Osteoblast (primary cell): ENCODE results near the gene FDX1. TPM values are rescaled to one million over a fixed set of nuclear protein-coding genes. Genes with fewer than 3 reads are reported as not detected.

ENCODE experiments used
- DNase-seq: peaks from one replicate; pipeline ENCODE4 v3.0.0; 2011; ENCODE audit warnings: low spot score, mixed read lengths; ENCODE audit not compliant: insufficient read length; ENCODE audit errors: missing footprints
- H2AFZ ChIP-seq: 2 replicates; pipeline ENCODE4 v1.6.0; 2011; ENCODE audit warnings: mild to moderate bottlenecking, low read length
- H3K27ac ChIP-seq: 2 replicates; pipeline ENCODE4 v1.5.1; 2011; ENCODE audit warnings: mild to moderate bottlenecking, low read depth, low read length, moderate library complexity
- H3K27me3 ChIP-seq: 2 replicates; pipeline ENCODE4 v1.6.0; 2012; ENCODE audit warnings: mild to moderate bottlenecking, control low read depth, inconsistent platforms, low read length, moderate library complexity; ENCODE audit not compliant: insufficient read depth
- H3K36me3 ChIP-seq: 2 replicates; pipeline ENCODE4 v1.5.1; 2011; ENCODE audit warnings: mild to moderate bottlenecking, low read length, control low read depth, moderate library complexity; ENCODE audit not compliant: insufficient read depth
- H3K4me1 ChIP-seq: 2 replicates; pipeline ENCODE4 v1.5.1; 2011; ENCODE audit warnings: mild to moderate bottlenecking, low read length, control low read depth, moderate library complexity; ENCODE audit not compliant: insufficient read depth
- H3K4me2 ChIP-seq: 2 replicates; pipeline ENCODE4 v1.6.0; 2011; ENCODE audit warnings: mild to moderate bottlenecking, low read length; ENCODE audit not compliant: insufficient read depth
- H3K4me3 ChIP-seq: fragments of 200-600 bp; sonication (generic); 3 replicates; pipeline ENCODE4 v1.5.1; 2012; ENCODE audit warnings: mild to moderate bottlenecking, low read length, inconsistent platforms; ENCODE audit not compliant: insufficient read depth
- H3K79me2 ChIP-seq: 2 replicates; pipeline ENCODE4 v1.6.0; 2012; ENCODE audit warnings: mild to moderate bottlenecking, low read length, control low read depth, inconsistent platforms; ENCODE audit not compliant: insufficient read depth
- H3K9me3 ChIP-seq: 2 replicates; pipeline ENCODE4 v1.5.1; 2011; ENCODE audit warnings: low read depth, low read length, control low read depth
- H4K20me1 ChIP-seq: 2 replicates; pipeline ENCODE4 v1.6.0; 2012; ENCODE audit warnings: mild to moderate bottlenecking, low read length, control low read depth; ENCODE audit not compliant: insufficient read depth
- CTCF ChIP-seq: IDR thresholded peaks from 2 replicates; pipeline ENCODE4 v1.5.1; 2011; ENCODE audit warnings: mild to moderate bottlenecking, low read depth, low read length, moderate library complexity; ENCODE audit errors: extremely low read depth
- total RNA-seq: library from RNA; depleted of rRNA; stranded (reverse); fragments of >200 nt; gene quantifications from 2 replicates; pipeline ENCODE4 v1.2.3, GENCODE V29; 2012

The FDX1 gene
- total RNA-seq, 1 donor = 9.0 TPM

DNA sequence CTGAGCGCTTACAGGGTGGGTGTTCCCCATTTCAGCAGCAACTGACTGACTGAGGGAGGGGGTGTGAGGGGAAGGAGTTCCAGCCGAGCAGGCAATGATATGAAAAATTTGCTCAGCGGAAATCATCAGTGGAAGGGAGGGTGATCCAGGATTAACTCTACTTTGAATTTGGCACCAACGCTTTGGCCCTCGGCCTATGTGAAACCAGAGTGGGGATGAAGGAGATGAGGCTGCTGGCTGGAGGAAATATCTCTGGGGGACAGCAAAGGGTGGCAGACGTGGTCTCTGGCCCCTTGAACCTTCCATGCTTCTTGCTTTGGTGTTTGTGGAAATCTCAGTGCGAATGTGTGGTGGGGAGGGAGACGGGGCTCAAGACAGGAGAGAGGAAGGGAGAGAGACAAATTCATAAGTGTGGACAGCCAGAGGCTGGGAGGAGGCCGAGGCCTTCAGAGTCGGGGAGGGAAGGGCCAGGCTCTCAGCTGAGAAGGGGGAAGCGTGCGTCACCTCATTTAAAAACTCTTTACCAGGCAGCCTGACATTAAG, 83.6 kb downstream of the FDX1 start:
- Histone ChIP-seq H4K20me1 (no peaks in the 10 kb centered on the region), H3K36me3 (no peaks in the 10 kb centered on the region), H3K9me3 (no peaks in the 10 kb centered on the region), H3K4me2 (no peak overlapping the region), H3K4me1 (no peaks in the 10 kb centered on the region), H2AFZ (no peak overlapping the region), H3K4me3 (no peak overlapping the region), H3K27ac (no peak overlapping the region), H3K27me3 (peaks cover 4% of the 10 kb centered on the region), H3K79me2 (no peaks in the 10 kb centered on the region)
- no peak for DNase-seq
- no peak for TF ChIP-seq CTCF

GRCh38 chr11:110513846-110514437, 84.2 kb downstream of the FDX1 start:
- no peak overlapping the region for H3K4me3 ChIP-seq

More at GRCh38 chr11:110513846-110514437, 84.2 kb downstream of the FDX1 start:
- DNase-seq = no peak
- Histone ChIP-seq H3K27ac (no peak overlapping the region), H4K20me1 (no peaks in the 10 kb centered on the region), H3K9me3 (no peaks in the 10 kb centered on the region), H3K27me3 (peaks cover 4% of the 10 kb centered on the region), H3K79me2 (no peaks in the 10 kb centered on the region), H3K4me1 (peaks cover under 1% of the 10 kb centered on the region), H3K4me2 (no peak overlapping the region), H3K36me3 (no peaks in the 10 kb centered on the region), H2AFZ (no peak overlapping the region)
- TF ChIP-seq CTCF = no peak

Other genes starting within 250 kb of the FDX1 start
- gene RDX, start 133.3 kb upstream of the FDX1 start, total RNA-seq = 70.1 and 79.3 TPM in 2 replicates